ENCODE measurements around the gene TSPAN9.

DNA sequence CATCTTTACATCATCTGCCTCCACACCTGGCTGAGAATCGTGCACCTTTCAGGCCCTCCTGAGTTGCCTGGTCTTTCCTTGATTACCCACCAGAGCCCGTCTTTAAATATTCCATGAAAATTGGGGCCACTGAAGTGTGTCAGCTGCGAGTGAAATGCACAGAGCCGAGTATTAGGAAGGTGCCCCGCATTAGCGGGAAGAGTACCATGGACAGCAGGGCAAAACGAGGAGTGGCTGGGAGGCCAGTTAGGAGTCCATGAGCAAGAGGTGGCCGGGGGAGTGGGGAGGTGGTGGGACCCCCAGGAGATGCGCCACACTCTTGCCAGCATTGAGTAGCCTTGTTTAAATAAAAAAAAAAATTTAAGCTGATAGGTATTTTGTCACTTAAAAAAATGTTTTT lies 99.6 kb downstream of the TSPAN9 start:
- TF ChIP-seq, protein P1, sequence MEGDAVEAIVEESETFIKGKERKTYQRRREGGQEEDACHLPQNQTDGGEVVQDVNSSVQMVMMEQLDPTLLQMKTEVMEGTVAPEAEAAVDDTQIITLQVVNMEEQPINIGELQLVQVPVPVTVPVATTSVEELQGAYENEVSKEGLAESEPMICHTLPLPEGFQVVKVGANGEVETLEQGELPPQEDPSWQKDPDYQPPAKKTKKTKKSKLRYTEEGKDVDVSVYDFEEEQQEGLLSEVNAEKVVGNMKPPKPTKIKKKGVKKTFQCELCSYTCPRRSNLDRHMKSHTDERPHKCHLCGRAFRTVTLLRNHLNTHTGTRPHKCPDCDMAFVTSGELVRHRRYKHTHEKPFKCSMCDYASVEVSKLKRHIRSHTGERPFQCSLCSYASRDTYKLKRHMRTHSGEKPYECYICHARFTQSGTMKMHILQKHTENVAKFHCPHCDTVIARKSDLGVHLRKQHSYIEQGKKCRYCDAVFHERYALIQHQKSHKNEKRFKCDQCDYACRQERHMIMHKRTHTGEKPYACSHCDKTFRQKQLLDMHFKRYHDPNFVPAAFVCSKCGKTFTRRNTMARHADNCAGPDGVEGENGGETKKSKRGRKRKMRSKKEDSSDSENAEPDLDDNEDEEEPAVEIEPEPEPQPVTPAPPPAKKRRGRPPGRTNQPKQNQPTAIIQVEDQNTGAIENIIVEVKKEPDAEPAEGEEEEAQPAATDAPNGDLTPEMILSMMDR (IDR thresholded peaks at IDR 0.05): no peak
- no peak for TF ChIP-seq POLR2A (IDR thresholded peaks at IDR 0.05)

Measured in heart left ventricle (tissue), 13 donors.